Gastroesophageal sphincter (tissue), 4 donors: ENCODE measurements around the gene TMED4. TPM values are rescaled to one million over a fixed set of nuclear protein-coding genes. Genes with fewer than 3 reads are reported as not detected.

Source experiments
- ATAC-seq: fragments of 150-250 bp; one replicate; pipeline ENCODE4 v1.9.1; 2016; ENCODE audit warnings: mild to moderate bottlenecking, moderate library complexity
- H3K27ac ChIP-seq, 4 donors: fragments of 200-600 bp; sonication (generic) in 3 of 4; 1 replicate in 3 of 4; 2 replicates in 1 of 4; pipeline ENCODE4 v1.5.1; 2016 to 2019
- H3K27me3 ChIP-seq: fragments of 200-600 bp; sonication (generic); one replicate; pipeline ENCODE4 v1.5.1; 2019
- H3K36me3 ChIP-seq, 2 donors: fragments of 200-600 bp; sonication (generic); one replicate each; pipeline ENCODE4 v1.5.1; 2019; ENCODE audit warnings: control low read depth in 1 of 2
- H3K4me1 ChIP-seq, 3 donors: fragments of 200-600 bp; sonication (generic); 1 replicate in 2 of 3; 2 replicates in 1 of 3; pipeline ENCODE4 v1.5.1; 2016 to 2019; ENCODE audit warnings: control low read depth in 2 of 3
- H3K4me3 ChIP-seq, 2 donors: fragments of 200-600 bp; sonication (generic); one replicate each; pipeline ENCODE4 v1.5.1; 2019; ENCODE audit warnings: mild to moderate bottlenecking in 1 of 2, moderate library complexity in 1 of 2
- H3K9me3 ChIP-seq, 3 donors: fragments of 200-600 bp; sonication (generic); one replicate each; pipeline ENCODE4 v1.5.1; 2017 to 2019; ENCODE audit warnings: control low read depth in 2 of 3
- CTCF ChIP-seq, 4 experiments: fragments of 200-600 bp in 2 of 4; fragments of 450-650 bp in 2 of 4; sonication (generic) in 1 of 4; IDR thresholded peaks; one replicate each; pipeline ENCODE4 v1.5.1; 2017 to 2019; ENCODE audit warnings: antibody characterized with exemption in 4 of 4, mild to moderate bottlenecking in 2 of 4, moderate library complexity in 2 of 4
- EP300 ChIP-seq: sonication (generic); formaldehyde crosslinking; IDR thresholded peaks from one replicate; pipeline ENCODE4 v1.6.1; 2017; ENCODE audit warnings: antibody characterized with exemption, mild to moderate bottlenecking
- POLR2A ChIP-seq, 2 donors: fragments of 450-650 bp; IDR thresholded peaks; one replicate each; pipeline ENCODE4 v1.6.1; 2017; ENCODE audit warnings: antibody characterized with exemption in 2 of 2, mild to moderate bottlenecking in 2 of 2, moderate library complexity in 1 of 2
- POLR2AphosphoS5 ChIP-seq: sonication (generic); formaldehyde crosslinking; IDR thresholded peaks from one replicate; pipeline ENCODE4 v1.6.1; 2017; ENCODE audit warnings: antibody characterized with exemption
- WGBS, 2 donors: methylation state at CpG; one replicate each; pipeline ENCODE4 v1.1.5; 2018; ENCODE audit warnings: low coverage in 1 of 2; 5-methylcytosine and 5-hydroxymethylcytosine counted together
- total RNA-seq, 4 donors: library from RNA; depleted of rRNA; stranded (reverse); fragments of >200 nt; gene quantifications; one replicate each; pipeline ENCODE4 v1.1.0, GENCODE V29; 2016

The TMED4 gene
- total RNA-seq, 4 donors from 2014 or later: 124 to 193 (median 160) TPM

DNA sequence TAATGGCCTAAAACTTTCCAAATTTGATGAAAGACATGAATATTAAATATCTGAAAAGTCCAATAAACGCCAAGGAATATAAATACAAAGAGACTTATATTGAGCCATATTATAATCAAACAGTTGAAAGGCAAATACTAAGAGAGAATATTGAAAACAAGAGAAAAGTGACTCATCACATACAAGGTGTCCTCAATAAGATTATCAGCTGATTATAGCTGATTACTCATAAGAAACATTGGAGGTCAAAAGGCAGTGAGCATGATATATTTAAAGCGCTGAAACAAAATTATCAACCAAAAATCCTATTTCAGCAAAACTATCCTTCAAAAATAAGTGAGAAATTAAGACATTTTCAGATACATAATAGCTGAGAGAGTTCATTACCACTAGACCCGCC, 33.1 kb downstream of the TMED4 start:
- Histone ChIP-seq H3K36me3 (no peaks in the 10 kb centered on the region), H3K9me3 (no peaks in the 10 kb centered on the region), H3K4me3 (no peak overlapping the region), H3K4me1 (no peaks in the 10 kb centered on the region), H3K27ac (no peak overlapping the region), H3K27me3 (no peaks in the 10 kb centered on the region)
- no peak for ATAC-seq
- WGBS, 2 donors: 82 to 93% methylated on average over 3 of the region's 3 CpGs
- TF ChIP-seq EP300 (no peak), CTCF (IDR thresholded peaks at IDR 0.05) (no peak), POLR2A (IDR thresholded peaks at IDR 0.05) (no peak), POLR2AphosphoS5 (no peak)

- 23 to 43% methylated on average over 5 to 6 of the region's 6 CpGs for WGBS, 2 donors
- no peaks in the 10 kb centered on the region for H3K9me3 ChIP-seq
- no peaks in the 10 kb centered on the region for H3K36me3 ChIP-seq
- TF ChIP-seq POLR2A (IDR thresholded peaks at IDR 0.05) (no peak), CTCF (IDR thresholded peaks at IDR 0.05) (no peak), POLR2AphosphoS5 (no peak), EP300 (no peak)
- no peaks in the 10 kb centered on the region for H3K27me3 ChIP-seq
- no peak overlapping the region for H3K4me3 ChIP-seq
- no peaks in the 10 kb centered on the region for H3K4me1 ChIP-seq
- no peak for ATAC-seq
- no peak overlapping the region for H3K27ac ChIP-seq
Observed at GRCh38 chr7:44547536-44548231, 34.3 kb downstream of the TMED4 start.

DNA sequence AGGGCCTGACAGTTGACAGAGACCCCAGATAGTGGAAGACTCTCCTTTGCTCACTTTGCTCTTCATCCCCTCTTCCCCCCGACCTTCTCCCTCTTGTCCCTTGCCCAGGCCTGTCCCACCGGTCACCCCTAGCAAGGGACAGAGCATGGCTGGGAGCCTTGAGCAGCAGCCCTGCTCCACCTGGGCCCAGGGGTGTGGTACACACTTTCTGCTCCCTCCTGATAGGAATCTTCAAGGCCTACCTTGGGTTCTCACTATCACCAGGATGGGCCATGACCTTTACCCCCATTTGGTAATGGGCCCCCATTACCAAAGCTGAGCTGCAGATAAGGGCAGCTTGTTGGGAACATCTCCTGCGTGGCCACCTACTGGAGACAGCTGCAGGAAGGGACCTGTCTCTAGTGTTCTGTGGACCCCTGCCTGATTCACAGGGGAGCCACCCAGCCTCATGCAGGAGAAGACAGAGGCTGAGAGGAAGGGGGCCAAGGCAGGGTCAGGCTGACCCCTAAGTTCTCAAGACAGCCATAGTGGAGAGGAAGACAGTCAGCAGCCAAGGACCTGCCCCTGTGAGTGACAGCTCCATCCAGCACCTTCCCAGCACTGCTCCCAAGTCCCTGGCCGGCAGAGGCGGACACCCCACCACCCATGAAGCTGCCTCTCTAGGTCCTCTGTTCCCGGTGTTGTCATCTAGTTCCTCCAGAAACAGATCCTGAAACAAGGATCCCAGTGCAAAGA, 40.0 kb downstream of the TMED4 start:
- no peak for ATAC-seq
- no peaks in the 10 kb centered on the region for H3K36me3 ChIP-seq
- no CpG with 5 or more reads among the region's 6 CpGs for WGBS, 2 donors
- no peaks in the 10 kb centered on the region for H3K27me3 ChIP-seq
- H3K9me3 ChIP-seq: no peaks in the 10 kb centered on the region
- H3K4me1 ChIP-seq: no peaks in the 10 kb centered on the region
- H3K4me3 ChIP-seq: no peak overlapping the region
- TF ChIP-seq EP300: no peak
- TF ChIP-seq CTCF (IDR thresholded peaks at IDR 0.05): no peak
- no peak for TF ChIP-seq POLR2AphosphoS5
- TF ChIP-seq POLR2A (IDR thresholded peaks at IDR 0.05): no peak
- no peak overlapping the region for H3K27ac ChIP-seq

DNA sequence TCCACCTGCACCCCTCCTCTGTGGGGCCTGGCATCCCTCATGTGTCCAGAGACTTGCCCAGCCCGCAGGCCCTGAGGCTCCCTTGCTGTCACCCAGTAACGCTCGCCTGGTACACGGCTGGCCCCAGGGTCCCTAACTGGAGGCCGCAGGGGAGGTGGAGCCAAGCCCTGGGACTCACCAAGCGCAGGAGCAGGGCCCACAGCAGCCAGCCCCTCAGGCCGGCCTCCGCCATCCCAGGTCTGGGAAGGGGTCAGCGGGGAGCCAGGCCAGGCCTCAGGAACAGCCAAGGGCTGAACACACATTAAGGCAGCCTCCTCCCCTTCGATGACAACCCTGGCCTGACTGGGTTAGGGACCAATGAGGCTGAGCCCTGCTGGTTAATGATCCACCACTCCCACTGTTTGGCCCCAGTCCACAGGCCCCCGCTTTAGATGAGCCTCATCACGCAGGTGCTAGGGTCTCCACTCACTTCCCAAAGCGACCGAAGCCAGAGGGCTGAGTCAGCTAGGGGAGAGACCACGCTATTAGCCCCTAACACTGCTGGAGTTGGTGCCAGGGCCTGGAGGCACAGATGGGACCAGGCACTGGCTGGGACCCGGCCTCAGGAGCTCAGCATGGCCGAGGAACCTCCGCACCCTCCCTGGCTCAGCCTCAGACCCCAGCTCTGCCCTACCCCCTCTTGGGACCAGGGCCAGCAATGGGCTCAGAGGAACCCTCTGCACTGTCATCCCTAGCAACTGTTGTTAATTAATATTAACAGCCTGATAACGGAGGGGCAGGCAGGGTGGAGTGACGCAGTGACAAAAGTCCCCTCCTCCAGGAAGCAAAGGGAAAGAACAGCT, 40.8 kb downstream of the TMED4 start, which contains the start of gene NPC1L1:
Gene NPC1L1 (minus strand): TSS at position 303 of the 842 bp plus-strand sequence. CDS start 71 bp downstream, at position 232.
- Histone ChIP-seq H3K36me3 (no peaks in the 10 kb centered on the region), H3K27me3 (no peaks in the 10 kb centered on the region), H3K9me3 (no peaks in the 10 kb centered on the region), H3K4me3 (no peak within 1 kb of the TSS), H3K27ac (no peak within 1 kb of the TSS), H3K4me1 (no peaks in the 10 kb centered on the region)
- TF ChIP-seq POLR2AphosphoS5 (no peak), EP300 (no peak), POLR2A (IDR thresholded peaks at IDR 0.05) (no peak), CTCF (IDR thresholded peaks at IDR 0.05) (no peak)
- 92 to 100% methylated on average over 2 to 4 of the region's 20 CpGs for WGBS, 2 donors
- no peak for ATAC-seq
